Stimulated activated CD4-positive, alpha-beta T cell treated with anti-CD3 and anti-CD28 coated beads, Interleukin-4, amount 100 ng/mL, for 48 hours (primary cell): ENCODE measurements around the gene KRTAP23-1.

Experiments
- DNase-seq, 2 donors: peaks; one replicate each; pipeline ENCODE4 v3.0.0-alpha.2; 2020; ENCODE audit warnings: low read depth in 2 of 2

KRTAP23-1 gene

DNA sequence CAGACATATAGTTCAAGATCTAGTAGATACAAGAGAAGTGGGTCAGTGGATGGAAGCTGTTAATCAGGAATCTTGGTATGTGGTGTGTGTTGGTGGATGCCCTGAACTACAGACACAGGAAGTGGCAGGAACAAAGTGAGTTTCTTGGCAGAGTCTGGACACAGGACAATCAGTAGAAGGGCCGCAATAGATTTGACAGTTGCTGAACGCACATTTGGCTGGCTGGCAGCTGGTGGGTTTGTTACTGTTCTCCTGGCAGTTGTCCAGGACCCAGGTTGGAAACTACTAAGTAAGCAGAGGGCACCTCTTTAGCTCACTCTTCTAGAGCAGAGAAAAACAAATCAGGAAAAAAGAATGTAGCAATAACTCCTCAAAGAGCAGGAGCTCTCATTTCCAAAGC lies 41.5 kb downstream of the KRTAP23-1 start:
- no peak for DNase-seq

DNA sequence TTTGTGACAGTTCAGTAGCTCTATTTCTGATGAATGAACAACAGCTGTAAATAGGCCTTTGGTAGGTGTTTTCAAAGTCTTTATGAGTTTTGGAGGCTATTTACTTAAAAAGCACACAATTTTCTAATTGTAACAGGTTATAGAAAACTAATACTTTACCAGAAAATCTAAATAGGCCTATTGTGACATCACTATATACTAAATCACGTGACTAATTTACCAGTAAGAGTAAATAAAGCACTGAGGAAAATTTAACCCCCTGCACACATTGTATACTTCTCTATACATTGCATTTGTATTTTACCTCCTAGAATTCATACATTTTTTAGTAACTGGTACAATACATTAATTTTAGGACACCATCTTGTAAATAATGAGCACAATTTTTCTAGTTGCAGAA lies 43.3 kb downstream of the KRTAP23-1 start:
- DNase-seq: no peak
